HG03196 (cell line): Measurements from ENCODE around the gene ATF6B.

ENCODE experiments used
- ATAC-seq: cut with Tn5 transposase; IDR thresholded peaks from one replicate; pipeline ENCODE4 v1.9.1; 2021; ENCODE audit not compliant: unreplicated experiment

Gene ATF6B

DNA sequence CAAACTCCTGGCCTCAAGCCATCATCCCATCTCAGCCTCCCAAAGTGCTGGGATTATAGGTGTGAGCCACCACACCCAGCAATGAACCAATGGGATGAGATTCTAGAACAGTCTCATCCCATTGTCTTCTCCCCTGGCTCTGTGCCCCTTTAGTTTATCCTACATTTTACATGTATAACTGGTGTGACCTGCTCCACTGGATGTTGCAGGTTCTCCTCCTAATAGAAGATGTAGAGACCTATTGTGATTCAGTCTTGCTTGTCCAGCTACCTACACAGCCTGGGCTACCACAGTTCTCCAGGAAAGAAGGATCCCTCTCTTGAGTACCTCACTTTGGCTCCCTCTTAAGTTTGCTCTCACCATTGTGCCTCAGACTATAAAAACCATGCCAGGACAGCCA is 4.1 kb upstream of the ATF6B start:
- no peak for ATAC-seq

DNA sequence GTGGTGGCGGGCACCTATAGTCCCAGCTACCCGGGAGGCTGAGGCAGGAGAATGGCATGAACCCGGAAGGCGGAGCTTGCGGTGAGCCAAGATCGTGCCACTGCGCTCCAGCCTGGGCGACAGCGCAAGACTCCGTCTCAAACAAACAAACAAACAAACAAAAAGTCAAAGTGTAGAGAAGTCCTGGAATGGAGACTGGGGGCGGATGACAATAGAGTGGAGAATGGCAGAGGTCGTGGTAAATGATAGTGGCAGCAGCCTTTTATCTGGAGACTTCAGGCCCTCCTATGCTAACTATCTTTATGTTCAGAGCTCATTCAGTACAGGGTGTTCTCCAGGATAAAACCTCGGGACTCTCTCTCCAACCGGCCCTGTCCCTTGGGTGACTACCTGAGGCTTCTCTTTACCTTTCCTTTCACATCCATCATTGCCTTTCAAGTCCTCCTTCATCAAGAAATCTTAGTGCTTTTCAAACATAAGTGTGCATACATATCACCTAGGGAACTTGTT is 3.4 kb upstream of the ATF6B start:
- no peak for ATAC-seq

GRCh38 chr6:32129297-32130088 is 1.4 kb upstream of the ATF6B start:
- ATAC-seq: no peak

DNA sequence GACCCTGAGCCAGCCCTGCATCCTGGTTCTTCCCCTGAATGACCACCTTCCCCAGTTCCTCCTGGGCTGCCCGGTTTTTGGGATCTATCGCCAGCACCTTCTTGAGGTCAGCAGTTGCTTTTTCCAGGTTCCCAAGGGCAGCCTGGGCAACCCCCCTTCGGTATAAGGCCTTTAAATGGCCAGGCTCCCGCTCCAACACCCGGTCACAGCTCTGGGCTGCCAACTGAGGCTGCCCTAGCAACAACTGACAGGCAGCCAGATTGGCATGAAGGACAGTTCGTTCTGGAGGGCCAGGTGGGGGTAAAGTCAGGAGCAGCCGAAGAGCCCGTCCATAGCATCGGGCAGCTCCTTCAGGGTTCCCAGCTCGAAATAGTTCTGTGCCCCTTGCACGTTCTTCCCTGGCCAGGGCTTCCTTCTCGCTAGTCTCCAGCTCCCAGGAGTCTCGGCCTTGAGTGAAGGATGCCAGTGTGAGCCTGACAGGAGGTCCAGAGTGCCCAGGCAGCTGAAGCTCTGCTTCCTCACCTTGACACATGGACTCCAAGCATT is 778 bp upstream of the ATF6B start:
- ATAC-seq: no peak

DNA sequence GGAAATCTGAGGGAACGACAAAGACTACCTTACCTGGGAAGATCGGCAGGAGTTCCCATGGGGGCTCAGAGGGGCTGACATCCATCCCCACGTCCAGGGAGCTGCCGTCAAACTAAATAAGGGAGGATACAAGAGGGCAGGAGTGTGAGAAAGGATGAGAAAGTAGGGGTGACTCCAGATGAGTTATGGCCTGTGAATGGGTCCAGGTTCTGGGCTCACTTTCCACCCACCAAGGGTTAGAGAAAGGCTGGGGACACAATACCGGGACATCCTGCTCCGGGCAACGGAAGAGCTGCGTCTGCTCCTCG is 683 bp downstream of the ATF6B start:
- no peak for ATAC-seq

DNA sequence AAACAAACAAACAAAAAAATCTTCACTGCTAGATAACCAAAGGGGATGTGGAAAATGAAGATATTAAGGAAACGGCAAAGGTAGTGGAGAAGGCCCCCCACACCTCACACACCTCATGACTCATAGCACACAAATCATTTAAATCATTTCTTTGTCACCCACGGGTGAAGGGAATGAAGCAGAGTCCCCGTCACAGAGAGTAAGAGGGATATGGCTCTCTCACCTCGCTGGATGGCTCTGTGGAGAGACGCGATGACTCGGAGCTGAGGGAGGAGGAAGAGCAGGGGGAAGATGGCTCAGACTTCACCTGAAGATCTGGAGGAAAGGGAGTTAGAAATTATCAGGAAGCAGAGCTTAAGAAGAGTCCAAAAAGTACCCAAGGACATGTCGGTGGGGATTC is 1.2 kb downstream of the ATF6B start:
- ATAC-seq: no peak

GRCh38 chr6:32123681-32124080 is 4.4 kb downstream of the ATF6B start:
- no peak for ATAC-seq

DNA sequence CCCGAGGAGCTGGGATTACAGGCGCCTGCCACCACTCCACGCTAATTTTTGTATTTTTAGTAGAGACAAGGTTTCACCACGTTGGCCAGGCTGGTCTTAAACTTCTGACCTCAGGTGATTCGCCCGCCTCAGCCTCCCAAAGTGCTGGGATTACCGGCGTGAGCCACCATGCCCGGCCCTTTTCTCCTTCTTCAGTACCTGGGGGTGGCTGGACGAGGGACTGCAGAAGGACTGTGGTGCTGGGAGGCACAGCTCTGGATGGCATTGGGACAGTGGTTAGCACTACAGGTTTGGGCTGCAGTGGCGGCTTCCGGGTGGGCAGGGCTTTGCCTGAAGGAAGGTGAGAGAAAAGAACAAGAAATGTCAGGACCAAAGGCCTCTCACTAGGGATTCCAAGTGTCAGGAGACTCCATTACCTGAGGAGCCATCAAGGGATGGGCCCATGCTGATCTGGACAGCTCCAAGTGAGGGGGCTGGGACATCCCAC is 7.4 kb downstream of the ATF6B start:
- ATAC-seq: no peak

DNA sequence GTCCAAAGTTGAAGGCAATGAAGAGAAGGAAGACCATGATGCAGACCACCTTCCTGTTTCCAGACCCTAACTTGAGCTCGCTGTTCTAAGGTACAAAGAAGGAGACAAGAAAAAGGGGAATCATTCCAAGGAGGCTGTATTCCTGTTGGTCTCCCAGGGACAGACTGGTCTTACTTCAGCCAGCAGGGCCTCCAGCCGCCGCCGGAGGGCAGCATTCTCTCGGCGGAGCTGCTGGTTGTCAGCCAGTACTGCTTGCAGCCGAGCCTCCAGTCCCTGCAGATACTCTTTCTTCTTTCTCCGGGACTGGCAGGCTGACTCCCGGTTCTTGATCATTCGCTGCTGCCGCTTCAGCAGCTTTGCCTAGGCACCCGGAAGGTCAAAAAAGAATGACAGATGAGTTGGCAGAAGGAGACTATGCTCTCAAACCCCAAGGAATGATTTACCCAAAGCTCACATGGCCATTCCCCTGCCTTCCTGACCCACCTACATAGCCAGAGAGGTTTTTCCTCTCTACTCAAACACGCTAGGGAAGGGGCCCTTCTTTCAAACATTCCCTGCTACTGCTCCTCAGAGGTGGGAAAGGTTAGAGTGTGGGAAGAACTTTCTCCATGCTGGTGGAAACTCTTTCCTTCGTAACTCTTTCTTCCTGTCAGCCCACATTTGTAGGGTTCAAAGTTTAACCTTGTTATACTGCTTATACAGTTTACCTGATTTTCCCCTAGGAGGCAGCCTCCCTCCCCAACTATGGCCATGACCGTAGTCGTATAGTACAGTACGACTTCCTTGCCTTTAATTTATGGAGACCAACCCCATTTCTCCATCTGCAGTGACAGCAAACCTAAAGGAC is 9.0 kb downstream of the ATF6B start:
- ATAC-seq: peak; percentile 56

- ATAC-seq: no peak
These were observed 10.6 kb downstream of the ATF6B start for GRCh38 chr6:32117461-32117860.

DNA sequence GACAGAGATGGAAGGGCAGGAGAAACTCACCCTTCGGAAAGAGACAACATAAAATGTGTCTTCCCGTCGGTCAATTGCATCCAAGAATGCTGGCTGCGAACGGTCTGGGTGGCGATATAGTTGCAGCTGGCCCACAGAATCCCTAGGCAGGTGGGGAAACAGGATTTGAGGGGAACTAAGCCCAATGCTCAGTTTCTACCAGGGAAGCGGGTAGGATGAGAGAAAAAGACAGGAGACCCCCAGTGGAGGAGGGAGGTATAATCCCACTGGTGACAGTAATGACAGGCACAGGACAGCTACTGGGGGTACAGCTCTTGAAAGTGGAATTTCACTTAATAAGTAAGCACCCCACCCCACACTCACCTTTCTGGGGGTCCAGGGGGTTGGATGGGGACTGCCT is 11.4 kb downstream of the ATF6B start:
- ATAC-seq: no peak

DNA sequence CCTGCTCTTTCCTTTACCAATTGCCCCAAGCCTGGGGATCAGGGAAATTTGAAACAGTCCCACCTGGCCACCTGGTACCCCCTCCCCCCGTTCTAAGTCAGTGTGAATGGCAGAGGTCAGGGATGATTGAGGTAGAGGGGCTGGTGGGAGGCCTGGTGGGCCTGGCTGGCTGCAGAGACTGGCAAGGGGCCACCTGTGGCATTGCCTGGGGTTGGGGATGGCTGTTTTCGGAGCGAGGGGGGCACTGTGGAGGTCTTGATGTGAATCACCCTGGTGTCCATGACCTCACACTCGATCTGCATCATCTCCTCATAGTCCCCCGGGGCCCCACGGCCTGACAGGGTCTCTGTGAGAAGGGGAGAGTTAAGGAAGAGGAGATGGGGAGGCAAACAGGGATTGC is 12.4 kb downstream of the ATF6B start:
- no peak for ATAC-seq

DNA sequence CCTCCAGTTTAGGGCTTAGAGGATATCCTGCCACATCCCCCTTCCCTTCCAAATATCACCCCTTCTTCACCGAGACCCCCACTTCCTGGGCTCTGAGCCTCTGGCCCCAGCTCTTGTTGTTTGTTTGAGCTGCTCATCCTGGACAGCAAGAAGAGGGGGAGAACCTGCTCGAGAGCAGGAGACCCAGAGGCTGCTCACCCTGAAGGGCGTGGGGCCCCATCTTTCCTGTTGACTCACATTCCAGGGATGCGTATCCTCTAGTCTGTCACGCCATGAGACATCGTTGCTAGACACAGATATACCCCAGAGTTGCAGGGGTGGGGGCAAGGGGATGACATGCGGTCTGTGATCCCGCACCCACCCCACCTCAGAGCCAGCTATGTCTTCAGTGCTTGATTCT is 13.2 kb downstream of the ATF6B start:
- no peak for ATAC-seq

DNA sequence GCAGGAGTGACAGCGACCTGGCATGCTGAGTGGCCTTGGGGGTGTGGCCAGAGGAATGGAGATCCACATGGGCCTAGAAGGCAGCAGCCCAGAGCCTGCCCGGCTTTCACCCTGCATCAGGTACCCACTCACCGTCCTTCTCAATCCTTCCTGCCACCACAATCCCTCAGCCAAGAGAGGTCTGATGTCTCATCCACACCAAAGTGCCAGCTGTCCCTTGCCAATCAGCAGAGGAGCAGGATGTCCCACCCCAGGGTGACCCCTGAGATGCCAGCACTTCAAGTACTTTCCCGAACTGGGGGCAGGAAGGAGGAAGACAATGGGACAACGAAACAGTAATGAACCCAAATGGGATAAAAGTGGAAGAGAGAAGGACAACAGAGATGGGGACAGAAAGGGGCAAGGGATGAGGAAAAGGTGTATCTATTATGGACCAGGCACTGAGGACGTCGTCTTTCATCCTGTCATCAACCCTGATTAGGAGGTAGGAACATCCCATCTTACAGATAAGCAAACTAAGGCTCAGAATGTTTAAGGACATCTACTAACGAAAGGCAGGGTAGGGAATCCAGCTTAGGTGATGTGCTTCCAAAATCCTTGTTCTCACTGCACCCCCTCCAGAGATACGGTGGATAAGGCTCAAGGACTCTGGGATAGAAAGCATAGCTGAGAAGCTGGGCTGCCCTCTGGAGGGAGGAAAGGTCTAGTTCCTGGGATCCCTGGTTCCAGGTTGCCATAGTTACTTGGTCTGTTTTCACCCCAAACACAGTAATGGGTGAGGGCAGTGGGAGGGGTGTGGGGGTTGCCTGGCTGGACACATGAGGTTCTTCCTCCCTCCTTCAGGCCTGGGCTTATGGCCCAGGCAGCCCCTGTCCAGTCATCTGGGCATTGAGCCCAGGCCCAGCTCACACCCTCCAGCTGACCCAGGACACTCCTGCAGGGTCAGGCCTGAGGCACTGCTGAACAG is 14.4 kb downstream of the ATF6B start:
- no peak for ATAC-seq

GRCh38 chr6:32112431-32112980 is 15.5 kb downstream of the ATF6B start:
- no peak for ATAC-seq

DNA sequence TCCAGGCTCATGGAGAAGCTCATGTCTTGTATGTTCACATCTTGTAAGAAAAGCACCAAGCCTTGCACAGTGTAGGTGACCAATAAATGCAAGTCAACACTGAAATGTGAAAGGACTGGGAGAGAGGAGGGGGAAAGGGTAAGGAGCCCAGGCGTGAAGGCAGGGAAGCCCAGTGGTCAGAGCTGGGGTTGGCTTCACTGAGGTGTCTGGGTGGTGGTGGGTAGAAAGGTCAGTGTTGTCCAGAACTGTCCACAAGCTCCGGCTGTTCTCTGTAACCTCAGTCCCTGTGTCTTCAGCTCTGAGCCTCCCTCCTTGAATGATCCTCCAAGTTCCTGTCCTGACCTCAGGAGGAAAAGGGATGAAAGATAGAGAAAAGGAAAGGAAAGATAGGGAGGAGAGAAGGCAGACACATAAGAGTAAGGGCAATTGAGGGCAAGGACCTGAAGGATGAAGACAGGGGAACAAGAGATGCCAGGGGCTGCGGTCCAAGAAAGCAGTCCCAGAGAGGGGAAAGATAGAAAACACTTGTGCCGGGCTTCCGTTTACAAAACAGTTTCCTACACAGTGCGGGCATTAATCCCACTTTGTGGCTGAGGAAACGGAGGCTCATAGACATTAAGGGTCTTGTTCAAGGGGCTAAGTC is 16.5 kb downstream of the ATF6B start:
- ATAC-seq: no peak

- ATAC-seq: no peak
These were observed 17.4 kb downstream of the ATF6B start for GRCh38 chr6:32110632-32111031.

DNA sequence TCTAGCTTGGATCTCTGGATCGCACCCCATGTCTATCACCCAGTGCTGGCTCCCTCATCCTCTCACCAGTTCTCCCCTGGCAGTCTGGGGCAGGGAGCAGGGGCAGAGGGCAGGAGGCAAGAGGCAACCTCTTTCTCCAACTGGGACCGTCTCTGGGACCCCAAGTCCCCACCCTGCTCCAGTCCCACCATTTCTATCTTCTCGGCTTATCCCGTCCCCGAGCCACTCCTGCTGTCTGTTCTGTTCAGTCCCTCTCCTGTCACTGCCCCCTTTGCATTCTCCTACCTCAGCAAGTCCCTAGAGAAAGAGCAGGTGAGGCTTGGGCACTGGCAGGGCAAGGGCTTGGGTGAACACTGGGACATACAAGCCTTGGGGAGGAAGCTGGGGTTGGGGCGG is 18.3 kb downstream of the ATF6B start:
- ATAC-seq: no peak

- no peak for ATAC-seq
These were observed 18.8 kb downstream of the ATF6B start, which contains the start of gene TNXB for GRCh38 chr6:32109114-32109764. TSS of gene TNXB (minus strand) at chr6:32109338. CDS start at chr6:32098198, 11,140 bp downstream.
